ENCODE data around the gene EXOC6B.

- TF ChIP-seq CTCF (IDR thresholded peaks at IDR 0.05): no peak
- no peak for TF ChIP-seq POLR2A (IDR thresholded peaks at IDR 0.05)
Measured at GRCh38 chr2:72743481-72743880, 82.4 kb downstream of the EXOC6B start.

Data from body of pancreas (tissue), 4 donors.